ENCODE data around the gene TMEM132D.
"Not testable (repeated sequence)": the region's sequence is repeated elsewhere in the genome, so short reads cannot be mapped to it uniquely, and the experiment has no call there.

The TMEM132D gene

GRCh38 chr12:129082441-129082840 is 821.4 kb downstream of the TMEM132D start:
- no peak for DNase-seq

DNA sequence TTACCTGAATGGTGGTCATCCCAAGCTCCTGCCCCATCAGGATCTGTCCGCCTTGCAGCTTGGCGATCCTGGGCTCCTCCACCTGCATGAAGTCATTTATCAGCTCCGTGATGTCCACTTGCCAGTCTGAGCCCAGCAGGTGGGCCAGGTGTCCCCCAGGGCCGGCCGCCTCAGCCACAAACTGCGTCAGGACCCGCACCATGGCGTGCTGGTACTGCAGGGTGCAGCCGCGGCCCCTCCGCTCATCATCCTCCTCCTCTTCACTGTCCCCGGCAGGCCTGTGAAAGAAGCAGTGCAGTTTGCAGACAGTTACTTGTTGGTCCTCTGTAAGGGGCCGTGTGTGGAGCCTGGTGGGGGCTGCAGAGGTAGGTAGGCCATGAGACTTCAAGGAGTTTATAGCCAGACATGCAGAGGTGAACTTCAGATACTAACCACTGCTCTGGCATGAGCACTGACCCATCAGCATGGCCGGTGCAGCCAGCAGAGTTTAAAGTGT is 822.0 kb downstream of the TMEM132D start:
- DNase-seq: no peak

GRCh38 chr12:129080821-129081220 is 823.0 kb downstream of the TMEM132D start:
- DNase-seq: no peak

DNA sequence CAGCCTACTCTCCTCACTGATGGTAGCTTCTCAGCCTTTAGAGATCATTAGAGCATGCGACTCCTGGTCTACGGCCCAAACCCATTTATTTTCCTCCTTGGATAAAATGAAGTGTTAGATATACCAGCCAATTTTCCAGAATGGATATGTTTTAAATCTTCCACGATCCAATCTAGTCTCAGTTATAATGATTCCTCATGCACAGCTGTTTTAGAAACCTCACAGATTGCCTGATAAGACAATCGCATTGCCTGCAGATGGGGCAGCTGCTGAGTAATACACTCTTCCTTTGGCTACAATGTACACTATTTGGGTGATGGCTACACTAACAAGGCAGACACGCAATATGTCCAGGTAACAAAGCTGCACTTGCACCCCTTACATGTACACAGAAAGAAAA is 823.4 kb downstream of the TMEM132D start:
- DNase-seq: no peak

GRCh38 chr12:129079719-129080118 is 824.1 kb downstream of the TMEM132D start:
- no peak for DNase-seq

- no peak for DNase-seq
Observed at GRCh38 chr12:129076441-129077320, 827.1 kb downstream of the TMEM132D start.

DNA sequence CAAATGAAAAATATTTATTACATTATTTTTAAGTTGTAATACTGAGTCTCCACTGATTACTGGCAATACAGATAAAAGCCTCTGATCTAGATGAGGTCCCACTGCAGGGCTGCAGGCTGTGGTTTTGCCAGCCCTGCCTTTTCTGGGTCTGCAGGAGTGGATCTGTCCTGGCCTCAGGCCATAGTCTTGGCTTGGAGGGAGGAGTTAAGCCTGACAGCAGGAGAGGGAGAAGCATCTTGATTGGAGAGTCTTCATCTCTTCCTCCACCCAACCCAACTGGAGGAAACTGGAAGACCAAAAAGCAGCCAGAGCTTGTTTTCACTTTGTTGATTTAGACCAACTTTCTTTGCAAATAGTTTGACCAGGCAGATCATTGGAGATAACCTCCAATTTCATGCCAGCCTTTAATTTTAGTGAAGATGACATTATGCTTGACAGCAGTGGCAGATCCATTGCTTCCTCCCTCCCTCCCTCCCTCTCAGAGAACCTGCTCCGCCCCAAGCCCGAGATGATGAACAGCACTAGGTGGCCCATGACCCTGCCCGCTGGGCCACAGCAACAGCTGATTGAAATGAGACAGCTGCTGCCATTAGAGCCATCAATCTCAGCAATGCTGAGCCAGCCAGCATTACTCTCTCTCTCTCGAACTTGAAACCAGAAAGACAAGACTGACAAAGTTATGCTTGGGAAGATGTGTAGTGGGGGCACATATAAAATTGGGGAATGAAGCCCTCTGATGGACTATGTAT is 828.2 kb downstream of the TMEM132D start:
- DNase-seq: no peak

GRCh38 chr12:129074379-129074778 is 829.4 kb downstream of the TMEM132D start:
- no peak for DNase-seq

DNA sequence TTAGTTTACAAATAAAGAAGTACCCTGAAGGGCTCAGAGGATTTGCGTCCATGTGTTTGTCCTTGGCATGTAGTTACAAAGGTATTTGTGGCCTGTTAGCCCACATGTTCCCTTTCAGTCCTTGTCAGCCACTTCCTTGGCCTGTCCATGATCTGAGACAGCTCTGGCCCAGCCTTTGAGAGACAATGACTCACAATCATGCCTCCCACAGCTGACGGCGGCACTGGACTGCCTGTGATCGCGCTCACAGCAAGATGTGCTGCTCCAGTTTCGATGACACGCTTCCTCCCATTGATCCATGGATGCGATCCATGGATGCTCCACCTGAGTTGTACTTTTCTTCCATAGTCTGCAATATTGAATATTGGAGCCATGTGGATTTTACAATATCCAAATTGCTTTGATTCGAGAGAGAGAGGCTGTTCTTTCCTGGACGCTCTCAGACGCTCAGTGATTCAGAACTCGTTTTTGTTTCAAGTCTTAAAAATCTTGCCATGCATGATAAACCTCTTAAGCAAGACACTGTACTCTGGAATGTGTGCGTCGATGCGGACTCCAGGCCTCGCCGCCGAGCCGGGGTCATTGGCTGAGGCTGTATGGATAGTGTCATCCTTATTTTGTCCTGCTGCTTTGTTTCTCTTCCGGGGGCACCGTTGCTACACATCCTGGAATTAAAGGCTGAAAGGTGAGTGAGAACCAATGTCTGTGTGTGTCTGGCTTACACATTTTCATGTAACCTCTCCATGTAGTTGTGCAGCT is 830.5 kb downstream of the TMEM132D start:
- DNase-seq: no peak

DNA sequence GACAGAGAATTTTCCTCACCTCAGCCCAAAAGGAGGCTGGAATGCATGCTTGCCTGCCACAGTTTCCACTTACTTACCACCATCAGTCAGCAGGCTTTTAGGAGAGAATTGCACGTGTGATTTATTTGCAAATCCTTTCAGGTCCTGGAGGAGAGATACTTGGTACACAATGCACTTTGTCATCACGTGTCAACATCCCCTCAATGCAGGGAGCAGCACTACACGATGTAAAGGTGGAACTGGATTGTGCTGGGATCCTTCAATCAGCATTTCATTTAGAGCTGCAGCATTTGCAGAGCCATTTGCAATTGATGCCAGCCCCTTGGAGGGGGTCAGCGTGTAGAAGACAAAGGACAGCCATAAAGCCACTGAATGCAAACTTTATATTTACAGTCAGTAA is 832.5 kb downstream of the TMEM132D start:
- DNase-seq: no peak

DNA sequence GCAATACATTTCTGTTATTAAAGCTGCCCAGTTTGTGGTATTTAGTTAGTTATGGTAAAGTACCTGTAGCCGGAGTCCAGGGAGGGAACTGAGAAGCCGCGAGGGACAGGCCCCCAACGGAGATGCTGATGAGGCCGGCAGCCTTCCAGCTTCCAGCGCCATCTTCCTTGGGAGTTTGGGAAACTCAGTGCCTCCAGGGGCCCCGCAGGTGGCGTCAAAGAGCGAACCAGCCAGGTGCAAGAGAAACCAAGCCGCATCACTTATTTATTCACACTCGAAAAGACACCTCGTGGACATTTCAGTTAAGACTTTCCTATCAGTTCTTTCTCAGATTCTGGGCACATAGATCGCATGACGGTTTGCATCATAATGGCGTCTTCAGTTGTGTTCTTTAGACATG is 833.9 kb downstream of the TMEM132D start:
- DNase-seq: no peak

GRCh38 chr12:129068684-129069083 is 835.1 kb downstream of the TMEM132D start:
- DNase-seq: no peak

GRCh38 chr12:129067491-129067890 is 836.3 kb downstream of the TMEM132D start:
- DNase-seq: no peak

- DNase-seq: no peak
Observed at GRCh38 chr12:129064209-129064855, 839.5 kb downstream of the TMEM132D start.

GRCh38 chr12:129063600-129063999 is 840.2 kb downstream of the TMEM132D start:
- no peak for DNase-seq

DNA sequence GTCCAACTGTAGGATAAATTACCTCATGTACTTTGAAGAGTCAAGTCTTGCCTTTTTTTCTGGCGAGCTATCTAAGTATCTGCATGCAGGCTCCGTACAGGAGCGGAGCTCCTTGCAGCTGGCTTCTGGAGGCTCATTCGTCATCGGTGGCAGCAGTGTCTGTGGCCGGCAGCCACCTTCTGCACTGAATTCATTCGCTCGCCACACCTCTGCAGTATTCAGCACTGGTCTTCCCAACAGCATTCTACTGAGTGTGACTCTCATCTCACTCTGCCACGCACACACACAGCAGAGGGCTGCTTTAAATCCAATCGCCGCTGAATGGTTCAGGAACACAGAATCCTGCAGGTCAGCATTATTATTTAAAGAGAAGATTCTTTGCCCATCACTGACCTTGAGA is 850.6 kb downstream of the TMEM132D start:
- no peak for DNase-seq

- DNase-seq: no peak
Observed at GRCh38 chr12:129052373-129052772, 851.5 kb downstream of the TMEM132D start.

DNA sequence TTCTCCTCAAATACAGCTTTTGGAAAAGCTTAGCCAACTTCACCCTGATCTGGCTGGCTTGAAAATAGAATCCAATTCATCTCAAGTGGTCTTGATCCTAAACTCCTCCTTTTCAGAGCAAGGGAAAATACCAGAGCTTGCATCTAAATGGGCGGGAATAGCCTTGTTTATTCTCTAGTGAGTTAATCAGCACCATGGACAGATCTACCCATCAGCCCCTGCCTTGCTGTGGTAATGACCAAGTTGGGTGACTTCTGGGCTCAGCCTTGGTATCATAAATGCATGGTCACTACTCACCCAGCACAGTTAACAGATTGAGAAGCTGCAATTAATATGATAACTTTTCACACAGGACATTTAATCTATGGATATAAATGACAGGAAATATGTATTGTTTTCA is 853.9 kb downstream of the TMEM132D start:
- no peak for DNase-seq

- not testable (repeated sequence) for DNase-seq
Observed at GRCh38 chr12:129043334-129043733, 860.5 kb downstream of the TMEM132D start.

- no peak for DNase-seq
Observed at GRCh38 chr12:129036135-129036534, 867.7 kb downstream of the TMEM132D start.

- no peak for DNase-seq
Observed at GRCh38 chr12:129034558-129035289, 869.1 kb downstream of the TMEM132D start.

DNA sequence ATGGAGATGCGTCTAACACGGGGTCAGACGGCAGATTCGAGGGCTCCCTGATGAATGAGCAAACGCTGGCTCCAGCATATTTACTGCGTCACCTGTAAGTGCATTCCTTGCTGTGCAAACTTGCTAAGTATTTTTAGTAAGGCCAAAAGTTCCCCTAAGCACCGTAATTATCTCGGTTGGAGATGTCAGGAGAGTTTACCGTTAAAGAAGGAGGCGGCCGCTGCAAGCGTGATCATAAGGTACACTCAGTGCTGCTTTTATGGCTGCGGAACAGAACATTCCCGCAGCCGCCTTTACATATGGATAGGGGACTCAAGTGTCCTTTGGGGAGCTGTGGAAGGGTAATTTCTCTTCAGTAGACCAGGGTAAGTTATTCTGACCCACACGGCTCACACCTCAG is 875.0 kb downstream of the TMEM132D start:
- DNase-seq: no peak
